Activated T-cell treated with anti-CD3 and anti-CD28 coated beads, Interleukin-2, amount 50 U/mL, for 4 hours (primary cell): ENCODE measurements around the gene PERM1. TPM values are rescaled to one million over a fixed set of nuclear protein-coding genes. Genes with fewer than 3 reads are reported as not detected.
"Not testable (repeated sequence)": the region's sequence is repeated elsewhere in the genome, so short reads cannot be mapped to it uniquely, and the experiment has no call there.

Experiments used
- ATAC-seq, 2 donors: fragments of 200-7000 bp; cut with Tn5 transposase; one replicate each; pipeline ENCODE4 v1.10.0; 2021
- DNase-seq: peaks from one replicate; pipeline ENCODE4 v3.0.0-alpha.2; 2020
- H3K27me3 Mint-ChIP-seq: one replicate; pipeline ENCODE4 v1.8.0; 2021; ENCODE audit warnings: low read depth, mixed read lengths
- H3K36me3 Mint-ChIP-seq: one replicate; pipeline ENCODE4 v1.8.0; 2022; ENCODE audit warnings: mixed read lengths; ENCODE audit not compliant: insufficient read depth
- H3K4me1 Mint-ChIP-seq: one replicate; pipeline ENCODE4 v1.8.0; 2021; ENCODE audit warnings: low read depth, mixed read lengths
- H3K4me3 Mint-ChIP-seq: one replicate; pipeline ENCODE4 v1.8.0; 2021; ENCODE audit warnings: mild to moderate bottlenecking, moderate library complexity, mixed read lengths
- H3K9me3 Mint-ChIP-seq: one replicate; pipeline ENCODE4 v1.8.0; 2021; ENCODE audit warnings: mixed read lengths
- total RNA-seq, 3 donors: library from RNA; stranded (reverse); gene quantifications; one replicate each; pipeline ENCODE4 v1.2.1, GENCODE V29; 2021

PERM1 gene
- total RNA-seq, 3 donors from 2014 or later = not detected

- Mint-ChIP-seq H3K9me3 (peaks cover 3% of the 10 kb centered on the region), H3K4me3 (no peak overlapping the region), H3K27me3 (peaks cover 24% of the 10 kb centered on the region), H3K4me1 (peaks cover 8% of the 10 kb centered on the region), H3K36me3 (no peaks in the 10 kb centered on the region)
- DNase-seq (no peak), ATAC-seq (no peak)
Observed at GRCh38 chr1:996851-997712, 15.2 kb upstream of the PERM1 start.

- H3K27me3 Mint-ChIP-seq = peaks cover 22% of the 10 kb centered on the region
- DNase-seq (no peak), ATAC-seq (no peak)
- peaks cover 8% of the 10 kb centered on the region for H3K4me1 Mint-ChIP-seq
- no peak overlapping the region for H3K4me3 Mint-ChIP-seq
- peaks cover 3% of the 10 kb centered on the region for H3K9me3 Mint-ChIP-seq
- H3K36me3 Mint-ChIP-seq = no peaks in the 10 kb centered on the region
Observed at GRCh38 chr1:995665-996633, 14.1 kb upstream of the PERM1 start.

- H3K4me3 Mint-ChIP-seq, H3K4me1 Mint-ChIP-seq, ATAC-seq, H3K36me3 Mint-ChIP-seq, H3K9me3 Mint-ChIP-seq, DNase-seq: not testable (repeated sequence)
- peaks cover 24% of the 10 kb centered on the region for H3K27me3 Mint-ChIP-seq
Observed at GRCh38 chr1:994546-994945, 12.7 kb upstream of the PERM1 start.

DNA sequence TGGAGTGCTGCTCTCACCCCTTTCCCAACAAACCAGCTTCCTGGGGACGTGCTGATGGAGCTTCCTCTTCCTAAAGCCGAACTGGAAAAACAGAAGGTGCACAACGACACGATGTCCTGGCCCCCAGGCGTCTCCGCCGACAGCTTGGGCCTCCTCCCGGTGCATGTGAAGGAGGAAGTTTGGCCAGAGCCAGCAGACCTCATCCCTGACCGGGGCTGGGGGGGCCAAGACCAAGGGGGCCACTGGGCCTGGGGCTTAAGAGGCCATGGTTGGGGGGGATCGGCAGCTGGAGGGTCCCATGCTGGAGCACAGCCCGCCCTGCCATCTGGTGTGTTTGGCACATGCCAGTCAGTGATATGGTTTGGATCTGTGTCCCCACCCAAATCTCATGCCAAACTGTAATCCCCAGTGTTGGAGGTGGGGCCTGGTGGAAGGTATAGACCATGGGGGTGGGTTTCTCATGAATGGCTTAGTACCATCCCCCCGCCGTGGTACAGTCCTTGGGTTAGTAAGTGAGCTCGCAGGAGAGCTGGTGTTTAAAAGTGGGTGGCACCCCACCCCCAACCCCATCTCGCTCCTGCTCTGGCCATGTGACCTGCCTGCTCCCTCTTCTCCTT is 11.6 kb upstream of the PERM1 start:
- H3K4me1 Mint-ChIP-seq = peaks cover 6% of the 10 kb centered on the region
- H3K4me3 Mint-ChIP-seq = no peak overlapping the region
- no peaks in the 10 kb centered on the region for H3K36me3 Mint-ChIP-seq
- DNase-seq (no peak), ATAC-seq (no peak)
- H3K9me3 Mint-ChIP-seq = peaks cover 3% of the 10 kb centered on the region
- peaks cover 33% of the 10 kb centered on the region for H3K27me3 Mint-ChIP-seq

GRCh38 chr1:992362-992761 is 10.5 kb upstream of the PERM1 start:
- ATAC-seq (peak in 1 of 2 donors; percentile 49), DNase-seq (no peak)
- H3K4me1 Mint-ChIP-seq = peaks cover 6% of the 10 kb centered on the region
- peaks cover 35% of the 10 kb centered on the region for H3K27me3 Mint-ChIP-seq
- H3K4me3 Mint-ChIP-seq = no peak overlapping the region
- no peaks in the 10 kb centered on the region for H3K36me3 Mint-ChIP-seq
- peaks cover 3% of the 10 kb centered on the region for H3K9me3 Mint-ChIP-seq

- H3K9me3 Mint-ChIP-seq = peaks cover 3% of the 10 kb centered on the region
- no peak for DNase-seq
- H3K27me3 Mint-ChIP-seq = peaks cover 30% of the 10 kb centered on the region
- ATAC-seq = no peak
- H3K4me1 Mint-ChIP-seq = peaks cover 6% of the 10 kb centered on the region
- no peak overlapping the region for H3K4me3 Mint-ChIP-seq
- H3K36me3 Mint-ChIP-seq = no peaks in the 10 kb centered on the region
Observed at GRCh38 chr1:991895-992294, 10.0 kb upstream of the PERM1 start.

GRCh38 chr1:991275-991674 is 9.4 kb upstream of the PERM1 start:
- peaks cover 31% of the 10 kb centered on the region for H3K27me3 Mint-ChIP-seq
- ATAC-seq, DNase-seq, H3K36me3 Mint-ChIP-seq, H3K9me3 Mint-ChIP-seq, H3K4me3 Mint-ChIP-seq, H3K4me1 Mint-ChIP-seq: not testable (repeated sequence)

- H3K9me3 Mint-ChIP-seq, H3K36me3 Mint-ChIP-seq, H3K4me1 Mint-ChIP-seq, DNase-seq, H3K4me3 Mint-ChIP-seq, ATAC-seq: not testable (repeated sequence)
- H3K27me3 Mint-ChIP-seq = peaks cover 43% of the 10 kb centered on the region
Observed at GRCh38 chr1:988061-988460, 6.2 kb upstream of the PERM1 start.

- DNase-seq (no peak), ATAC-seq (no peak)
- Mint-ChIP-seq H3K4me3 (no peak overlapping the region), H3K9me3 (no peaks in the 10 kb centered on the region), H3K4me1 (no peaks in the 10 kb centered on the region), H3K36me3 (no peaks in the 10 kb centered on the region), H3K27me3 (peaks cover 46% of the 10 kb centered on the region)
Observed at GRCh38 chr1:985126-985525, 3.2 kb upstream of the PERM1 start.

- Mint-ChIP-seq H3K27me3 (peaks cover 41% of the 10 kb centered on the region), H3K36me3 (no peaks in the 10 kb centered on the region), H3K9me3 (no peaks in the 10 kb centered on the region), H3K4me3 (no peak overlapping the region), H3K4me1 (no peaks in the 10 kb centered on the region)
- DNase-seq = no peak
- no peak for ATAC-seq
Observed at GRCh38 chr1:984476-984814, 2.6 kb upstream of the PERM1 start.

DNA sequence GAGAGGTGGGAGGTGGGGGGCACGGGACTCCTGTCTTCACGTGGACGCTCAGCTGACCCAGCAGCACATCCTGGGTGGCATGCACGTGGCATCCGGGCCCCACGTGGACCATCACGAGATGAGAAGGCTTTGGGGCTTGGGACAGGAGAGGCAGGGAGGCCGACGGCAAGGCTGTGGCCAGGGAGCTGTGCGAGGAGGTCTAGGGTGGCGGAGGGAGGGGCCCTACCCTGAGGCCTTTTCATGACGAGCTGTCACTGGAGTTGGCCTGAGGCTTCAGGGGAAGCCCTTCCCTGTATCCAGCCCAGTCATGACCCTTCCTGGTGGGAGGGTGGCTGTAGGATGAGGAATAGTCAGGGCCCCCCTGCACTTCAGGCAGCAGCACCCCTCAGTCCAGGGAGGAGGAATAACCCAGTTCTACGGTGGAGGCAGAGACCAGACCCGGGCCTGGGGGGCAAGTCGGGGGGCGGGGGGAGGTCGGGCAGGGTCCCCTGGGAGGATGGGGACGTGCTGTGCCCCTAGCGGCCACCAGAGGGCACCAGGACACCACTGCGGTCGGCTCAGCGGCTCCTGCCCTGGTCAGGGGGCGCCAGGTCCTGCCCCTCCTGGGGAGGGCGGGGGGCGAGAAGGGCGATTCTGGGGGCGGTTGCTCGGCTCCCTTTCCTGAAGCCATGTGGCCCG is 2.0 kb upstream of the PERM1 start:
- DNase-seq (peak; percentile 65), ATAC-seq (peak; percentile 72 to 82)
- Mint-ChIP-seq H3K9me3 (no peaks in the 10 kb centered on the region), H3K36me3 (no peaks in the 10 kb centered on the region), H3K4me3 (no peak overlapping the region), H3K4me1 (no peaks in the 10 kb centered on the region), H3K27me3 (peaks cover 36% of the 10 kb centered on the region)

- Mint-ChIP-seq H3K4me1 (peaks cover 2% of the 10 kb centered on the region), H3K36me3 (no peaks in the 10 kb centered on the region), H3K27me3 (peaks cover 35% of the 10 kb centered on the region), H3K4me3 (no peak overlapping the region), H3K9me3 (no peaks in the 10 kb centered on the region)
- no peak for ATAC-seq
- DNase-seq = no peak
Observed at GRCh38 chr1:982765-983436, 1.0 kb upstream of the PERM1 start.

- Mint-ChIP-seq H3K4me1 (peaks cover 2% of the 10 kb centered on the region), H3K9me3 (no peaks in the 10 kb centered on the region), H3K27me3 (peaks cover 31% of the 10 kb centered on the region), H3K4me3 (no peak overlapping the region), H3K36me3 (no peaks in the 10 kb centered on the region)
- ATAC-seq (no peak), DNase-seq (peak; percentile 3)
Observed at GRCh38 chr1:981491-981954, 370 bp downstream of the PERM1 start.
